Gastrocnemius medialis (tissue), 4 donors: ENCODE measurements around the gene PDIA3. TPM values are rescaled to one million over a fixed set of nuclear protein-coding genes. Genes with fewer than 3 reads are reported as not detected.

Source experiments
- ATAC-seq, 2 donors: fragments of 150-250 bp; one replicate each; pipeline ENCODE4 v1.9.1; 2016
- DNase-seq, 2 donors: peaks; one replicate each; pipeline ENCODE4 v3.0.0-alpha.2; 2019
- H3K27ac ChIP-seq, 4 donors: fragments of 200-600 bp; sonication (generic); 1 replicate in 1 of 4; 2 replicates in 3 of 4; pipeline ENCODE4 v1.5.1; 2016 to 2018; ENCODE audit warnings: mild to moderate bottlenecking in 2 of 4, moderate library complexity in 1 of 4
- H3K27me3 ChIP-seq, 3 donors: fragments of 200-600 bp; sonication (generic) in 2 of 3; 1 replicate in 1 of 3; 2 replicates in 2 of 3; pipeline versions ENCODE4 v1.5.1 to v1.6.0; 2016 to 2019; ENCODE audit warnings: mild to moderate bottlenecking in 1 of 3, moderate library complexity in 1 of 3
- H3K36me3 ChIP-seq, 2 donors: fragments of 200-600 bp; sonication (generic) in 1 of 2; one replicate each; pipeline ENCODE4 v1.5.1; 2017 to 2018
- H3K4me1 ChIP-seq, 2 donors: fragments of 200-600 bp; sonication (generic) in 1 of 2; one replicate each; pipeline ENCODE4 v1.5.1; 2016 to 2017; ENCODE audit warnings: mild to moderate bottlenecking in 2 of 2
- H3K4me3 ChIP-seq, 4 donors: fragments of 200-600 bp; sonication (generic) in 3 of 4; 1 replicate in 1 of 4; 2 replicates in 3 of 4; pipeline ENCODE4 v1.5.1; 2016 to 2019; ENCODE audit warnings: mild to moderate bottlenecking in 2 of 4
- H3K9me3 ChIP-seq, 3 donors: fragments of 200-600 bp; sonication (generic) in 2 of 3; 1 replicate in 1 of 3; 2 replicates in 2 of 3; pipeline ENCODE4 v1.5.1; 2016 to 2019
- POLR2A ChIP-seq, 2 donors: fragments of 450-650 bp; IDR thresholded peaks; one replicate each; pipeline ENCODE4 v1.6.1; 2017; ENCODE audit warnings: antibody characterized with exemption in 2 of 2, mild to moderate bottlenecking in 2 of 2, moderate library complexity in 2 of 2
- in situ Hi-C, 4 donors: fragments of 200-750 bp; cut with MboI; loops; one replicate each; pipeline versions ENCODE4 v1.15.0 to v1.8.0; 2017; ENCODE audit warnings: low sequenced_read_pairs in 4 of 4
- intact Hi-C: fragments of 100-400 bp; cut with DNase I; formaldehyde crosslinking; loops from one replicate; pipeline ENCODE4 v1.15.1; 2023; ENCODE audit warnings: low total_unique reads
- total RNA-seq, 4 donors: library from RNA; depleted of rRNA; stranded (reverse); fragments of >200 nt; gene quantifications; one replicate each; pipeline versions ENCODE4 v1.1.0 to v1.2.3, GENCODE V29; 2016
- TF ChIP-seq, protein P1 (sequence below), 5 experiments: fragments of 450-650 bp in 3 of 5; fragments of 200-600 bp in 2 of 5; sonication (generic) in 2 of 5; IDR thresholded peaks in 4 of 5; conservative IDR thresholded peaks in 1 of 5; 1 replicate in 4 of 5; 2 replicates in 1 of 5; pipeline ENCODE4 v1.5.1; 2016 to 2019; ENCODE audit warnings: antibody characterized with exemption in 5 of 5, mild to moderate bottlenecking in 3 of 5, moderate library complexity in 3 of 5

The PDIA3 gene
- total RNA-seq, 4 donors from 2014 or later: 26.6 to 45.1 (median 30.3) TPM

DNA sequence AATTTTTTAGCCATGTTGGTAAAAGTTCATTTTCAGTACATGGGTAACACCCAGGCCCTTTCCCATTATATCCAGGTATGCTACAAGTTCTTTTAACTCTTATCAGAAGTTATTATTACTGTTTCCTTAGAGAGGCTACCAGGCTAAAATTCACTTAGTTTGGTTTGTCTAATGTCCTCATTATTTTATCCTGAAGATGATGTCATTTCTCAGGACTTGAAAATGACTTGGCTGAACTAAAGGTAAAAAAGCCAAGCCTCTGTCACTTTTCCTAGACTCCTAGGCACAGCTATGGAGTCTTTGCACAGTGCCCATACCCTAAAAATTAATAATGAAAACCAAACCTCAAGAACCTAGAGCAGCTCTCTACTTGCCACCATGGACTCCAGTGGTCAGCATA lies 26.4 kb downstream of the PDIA3 start:
- no peak for ATAC-seq
- no peak for DNase-seq
- H3K4me3 ChIP-seq: no peak overlapping the region
- H3K4me1 ChIP-seq: peaks cover 2 to 6% of the 10 kb centered on the region in 2 donors
- peaks cover 0 to 65% of the 10 kb centered on the region in 2 donors for H3K36me3 ChIP-seq
- H3K27ac ChIP-seq: no peak overlapping the region
- H3K9me3 ChIP-seq: no peaks in the 10 kb centered on the region
- intact Hi-C loops: loop anchor here (10.0 kb wide), 1 partner anchor 328 kb away; no protein-coding TSS in a partner anchor
- in situ Hi-C loops: no loop called here
- H3K27me3 ChIP-seq: no peaks in the 10 kb centered on the region
- TF ChIP-seq POLR2A (IDR thresholded peaks at IDR 0.05): no peak
- TF ChIP-seq, protein P1, sequence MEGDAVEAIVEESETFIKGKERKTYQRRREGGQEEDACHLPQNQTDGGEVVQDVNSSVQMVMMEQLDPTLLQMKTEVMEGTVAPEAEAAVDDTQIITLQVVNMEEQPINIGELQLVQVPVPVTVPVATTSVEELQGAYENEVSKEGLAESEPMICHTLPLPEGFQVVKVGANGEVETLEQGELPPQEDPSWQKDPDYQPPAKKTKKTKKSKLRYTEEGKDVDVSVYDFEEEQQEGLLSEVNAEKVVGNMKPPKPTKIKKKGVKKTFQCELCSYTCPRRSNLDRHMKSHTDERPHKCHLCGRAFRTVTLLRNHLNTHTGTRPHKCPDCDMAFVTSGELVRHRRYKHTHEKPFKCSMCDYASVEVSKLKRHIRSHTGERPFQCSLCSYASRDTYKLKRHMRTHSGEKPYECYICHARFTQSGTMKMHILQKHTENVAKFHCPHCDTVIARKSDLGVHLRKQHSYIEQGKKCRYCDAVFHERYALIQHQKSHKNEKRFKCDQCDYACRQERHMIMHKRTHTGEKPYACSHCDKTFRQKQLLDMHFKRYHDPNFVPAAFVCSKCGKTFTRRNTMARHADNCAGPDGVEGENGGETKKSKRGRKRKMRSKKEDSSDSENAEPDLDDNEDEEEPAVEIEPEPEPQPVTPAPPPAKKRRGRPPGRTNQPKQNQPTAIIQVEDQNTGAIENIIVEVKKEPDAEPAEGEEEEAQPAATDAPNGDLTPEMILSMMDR (IDR thresholded peaks at IDR 0.05 in 4 of 5, conservative IDR thresholded peaks at IDR 0.05 in 1 of 5): no peak

DNA sequence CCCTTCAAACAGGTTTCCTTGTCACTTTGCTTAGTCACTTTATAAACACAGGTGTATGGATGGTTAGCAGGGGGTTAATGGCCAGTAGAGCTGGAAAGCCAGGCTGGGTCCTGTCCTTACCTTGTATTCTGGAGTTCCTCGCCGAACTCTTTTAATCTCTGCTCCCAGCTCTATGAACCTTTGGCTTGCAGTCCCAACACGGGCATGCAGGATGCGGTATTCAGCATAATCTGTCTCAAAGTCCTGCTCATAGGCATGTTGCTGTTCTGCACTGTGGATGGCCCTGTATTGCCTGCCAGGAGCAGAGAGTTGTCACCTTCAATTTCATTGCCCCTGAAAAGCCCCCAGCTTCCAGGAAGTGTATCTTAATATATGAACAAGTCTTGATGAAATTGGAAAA lies 27.8 kb downstream of the PDIA3 start:
- H3K36me3 ChIP-seq: peaks cover 0 to 50% of the 10 kb centered on the region in 2 donors
- TF ChIP-seq POLR2A (IDR thresholded peaks at IDR 0.05): no peak
- TF ChIP-seq, protein P1 (IDR thresholded peaks at IDR 0.05 in 4 of 5, conservative IDR thresholded peaks at IDR 0.05 in 1 of 5): no peak
- peak overlapping the region in 2 of 4 donors; percentile 89 to 90 for H3K27ac ChIP-seq
- H3K4me3 ChIP-seq: no peak overlapping the region
- H3K27me3 ChIP-seq: no peaks in the 10 kb centered on the region
- H3K4me1 ChIP-seq: peaks cover 9 to 11% of the 10 kb centered on the region in 2 donors
- no peak for DNase-seq
- H3K9me3 ChIP-seq: no peaks in the 10 kb centered on the region
- ATAC-seq: no peak
- in situ Hi-C loops: no loop called here
- intact Hi-C loops: loop anchor here (10.0 kb wide), 1 partner anchor 329 kb away; no protein-coding TSS in a partner anchor

DNA sequence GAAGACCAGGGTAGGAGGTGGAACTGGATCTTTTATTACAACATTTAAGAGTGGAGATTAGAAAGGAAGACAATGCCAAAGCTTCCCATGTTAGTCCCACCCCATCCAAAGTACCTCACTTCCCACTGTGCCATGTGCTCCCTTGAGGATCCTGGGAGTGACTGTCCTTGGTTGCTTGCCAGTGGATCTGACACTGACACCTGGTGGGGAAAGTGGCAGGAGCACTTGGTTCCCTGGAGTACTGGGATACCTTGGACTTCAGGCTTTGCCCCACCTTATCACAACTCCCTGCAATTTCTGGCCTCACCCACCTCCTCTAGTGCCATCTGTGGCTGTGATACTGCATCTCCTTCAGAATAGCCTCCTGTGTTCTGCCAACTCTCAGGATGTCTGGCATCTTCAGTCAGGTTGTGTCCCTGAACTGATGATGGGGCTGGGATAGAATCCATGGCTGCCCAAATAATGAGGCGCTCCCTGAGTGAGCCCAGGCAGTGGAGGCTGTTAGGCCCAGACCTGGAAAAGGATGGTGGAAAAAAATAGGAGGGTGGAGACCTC lies 29.2 kb downstream of the PDIA3 start:
- peaks cover 0 to 37% of the 10 kb centered on the region in 2 donors for H3K36me3 ChIP-seq
- no peaks in the 10 kb centered on the region for H3K9me3 ChIP-seq
- peak overlapping the region; percentile 86 to 90 (median 88) for H3K27ac ChIP-seq
- TF ChIP-seq, protein P1 (IDR thresholded peaks at IDR 0.05 in 4 of 5, conservative IDR thresholded peaks at IDR 0.05 in 1 of 5): peak in 4 of 5 experiments; percentile 14 to 37 (median 24)
- TF ChIP-seq POLR2A (IDR thresholded peaks at IDR 0.05): no peak
- H3K27me3 ChIP-seq: no peaks in the 10 kb centered on the region
- intact Hi-C loops (loop anchor here (10.0 kb wide), 1 partner anchor 331 kb away; no protein-coding TSS in a partner anchor), in situ Hi-C loops (loop anchor here in 1 of 4 donors (25.0 kb wide), 2 partner anchors 937 to 1862 kb away; partner anchors contain the start of genes B2M, PATL2 and SQOR)
- peaks cover 9 to 11% of the 10 kb centered on the region in 2 donors for H3K4me1 ChIP-seq
- ATAC-seq: peak; percentile 53 to 61
- no peak overlapping the region for H3K4me3 ChIP-seq
- DNase-seq: peak in 1 of 2 donors; percentile 75

DNA sequence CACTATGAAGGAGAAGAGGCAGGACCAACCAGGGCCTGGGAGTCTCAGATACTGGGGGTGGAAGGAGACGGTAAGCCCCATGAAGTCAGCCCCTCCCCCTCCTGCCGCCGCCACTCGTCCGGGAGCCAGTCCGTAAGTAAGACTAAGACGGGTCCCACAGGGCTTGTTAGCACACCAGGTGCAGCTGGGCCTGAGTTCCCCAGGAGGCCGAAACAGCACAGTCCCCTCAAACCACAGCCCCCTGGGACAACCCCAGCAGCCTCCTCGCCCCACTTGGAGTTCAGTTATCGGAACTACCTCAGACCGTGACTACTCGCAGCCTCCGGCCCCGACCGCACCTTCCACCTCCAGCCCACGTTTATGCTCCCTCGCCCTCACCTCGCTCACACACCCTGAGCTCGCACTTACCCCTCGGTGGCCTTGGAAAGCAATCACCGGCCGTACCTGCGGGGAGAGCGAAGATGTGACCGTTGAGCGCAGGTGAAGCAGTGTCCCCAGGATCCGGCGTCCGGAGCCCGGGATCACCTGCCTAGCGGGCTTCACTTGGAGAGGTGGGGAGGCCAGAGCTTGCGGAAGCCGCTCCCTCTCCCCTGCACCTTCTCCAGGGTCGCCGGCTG lies 30.0 kb downstream of the PDIA3 start:
- peak overlapping the region; percentile 61 to 84 (median 76) for H3K4me3 ChIP-seq
- peaks cover 0 to 30% of the 10 kb centered on the region in 2 donors for H3K36me3 ChIP-seq
- DNase-seq: peak in 1 of 2 donors; percentile 37
- no peaks in the 10 kb centered on the region for H3K9me3 ChIP-seq
- peaks cover 9 to 11% of the 10 kb centered on the region in 2 donors for H3K4me1 ChIP-seq
- no peaks in the 10 kb centered on the region for H3K27me3 ChIP-seq
- intact Hi-C loops (loop anchor here (2.0 to 10.0 kb wide), 2 partner anchors 29 to 331 kb away; partner anchors contain the start of gene PDIA3), in situ Hi-C loops (loop anchor here in 1 of 4 donors (25.0 kb wide), 2 partner anchors 936 to 1861 kb away; partner anchors contain the start of genes B2M, PATL2 and SQOR)
- H3K27ac ChIP-seq: peak overlapping the region; percentile 86 to 90 (median 88)
- ATAC-seq: no peak
- TF ChIP-seq, protein P1 (IDR thresholded peaks at IDR 0.05 in 4 of 5, conservative IDR thresholded peaks at IDR 0.05 in 1 of 5): no peak
- no peak for TF ChIP-seq POLR2A (IDR thresholded peaks at IDR 0.05)
